Fibroblast of lung (primary cell): ENCODE data around the gene STXBP2. TPM values are rescaled to one million over a fixed set of nuclear protein-coding genes. Genes with fewer than 3 reads are reported as not detected.
A peak's percentile ranks its signal among the peaks of the same experiment; 100 is the strongest.

ENCODE experiments used
- DNase-seq, 2 donors: peaks; one replicate each; pipeline versions ENCODE4 v3.0.0 to v3.0.0-alpha.2; 2010; ENCODE audit warnings: low read depth in 2 of 2
- H2AFZ ChIP-seq: 2 replicates; pipeline ENCODE4 v1.5.1; 2012; ENCODE audit warnings: low read length, control low read depth, inconsistent platforms
- H3K27ac ChIP-seq: 2 replicates; pipeline ENCODE4 v1.5.1; 2011; ENCODE audit warnings: low read length, control low read depth; ENCODE audit not compliant: insufficient read depth
- H3K27me3 ChIP-seq: 2 replicates; pipeline ENCODE4 v1.5.1; 2011; ENCODE audit warnings: mild to moderate bottlenecking, low read length; ENCODE audit not compliant: control insufficient read depth, insufficient read depth
- H3K36me3 ChIP-seq: 2 replicates; pipeline ENCODE4 v1.5.1; 2011; ENCODE audit warnings: low read length; ENCODE audit not compliant: control insufficient read depth, insufficient read depth
- H3K4me1 ChIP-seq: 2 replicates; pipeline ENCODE4 v1.5.1; 2011; ENCODE audit warnings: low read length; ENCODE audit not compliant: control insufficient read depth, insufficient read depth; ENCODE audit errors: extremely low read depth
- H3K4me2 ChIP-seq: 2 replicates; pipeline ENCODE4 v1.5.1; 2011; ENCODE audit warnings: low read length, control low read depth; ENCODE audit not compliant: insufficient read depth; ENCODE audit errors: extremely low read depth
- H3K4me3 ChIP-seq, 4 experiments: fragments of 200-600 bp in 1 of 4; sonication (generic) in 1 of 4; replicated peaks in 1 of 4; 2 replicates each; pipeline ENCODE4 v1.5.1; 2011 to 2016; ENCODE audit warnings: low read length in 4 of 4, low read depth in 3 of 4, mild to moderate bottlenecking in 3 of 4, control low read depth in 2 of 4, inconsistent platforms in 1 of 4, mixed read lengths in 1 of 4; ENCODE audit not compliant: insufficient read depth in 1 of 4; ENCODE audit errors: control extremely low read depth in 1 of 4
- H3K79me2 ChIP-seq: 2 replicates; pipeline ENCODE4 v1.5.1; 2012; ENCODE audit warnings: mild to moderate bottlenecking, low read length, inconsistent platforms; ENCODE audit not compliant: control insufficient read depth, insufficient read depth
- H3K9ac ChIP-seq: 2 replicates; pipeline ENCODE4 v1.5.1; 2011; ENCODE audit warnings: mild to moderate bottlenecking, low read length, control low read depth; ENCODE audit not compliant: insufficient read depth
- H3K9me3 ChIP-seq: 2 replicates; pipeline ENCODE4 v1.5.1; 2012; ENCODE audit warnings: low read depth, low read length; ENCODE audit not compliant: control insufficient read depth, insufficient read depth
- H4K20me1 ChIP-seq: 2 replicates; pipeline ENCODE4 v1.5.1; 2011; ENCODE audit warnings: low read length; ENCODE audit not compliant: control insufficient read depth, insufficient read depth; ENCODE audit errors: extremely low read depth
- EZH2 ChIP-seq: IDR thresholded peaks from 2 replicates; pipeline ENCODE4 v1.5.1; 2012; ENCODE audit warnings: low read length, control low read depth, mild to moderate bottlenecking; ENCODE audit errors: missing control alignments
- polyA plus RNA-seq, 2 donors: library from polyadenylated mRNA; depleted of rRNA in 1 of 2; stranded (reverse) in 1 of 2; unstranded in 1 of 2; fragments of >200 nt; gene quantifications; 2 replicates each; pipeline ENCODE4 v1.2.1, GENCODE V29; 2011 to 2012; ENCODE audit warnings: missing spikeins in 1 of 2
- total RNA-seq: library from RNA; depleted of rRNA; stranded (reverse); fragments of >200 nt; gene quantifications from 2 replicates; pipeline ENCODE4 v1.2.1, GENCODE V29; 2014
- TF ChIP-seq, protein P1 (sequence below), 2 donors: IDR thresholded peaks in 1 of 2; conservative IDR thresholded peaks in 1 of 2; 1 replicate in 1 of 2; 2 replicates in 1 of 2; pipeline ENCODE4 v1.5.1; 2011 to 2012; ENCODE audit warnings: low read length in 2 of 2, control low read depth in 1 of 2, inconsistent platforms in 1 of 2, low read depth in 1 of 2, mild to moderate bottlenecking in 1 of 2

STXBP2 gene
- total and polyA plus RNA-seq, 2 donors (not counting 1 experiment from before 2014, with no cell fraction given) = 4.6 TPM

- peak; percentile 71 to 78 for DNase-seq
- peaks cover 4% of the 10 kb centered on the region for H3K36me3 ChIP-seq
- H3K9ac ChIP-seq = peak within 1 kb of the TSS; percentile 84
- peaks cover 2% of the 10 kb centered on the region for H3K27me3 ChIP-seq
- no peaks in the 10 kb centered on the region for H4K20me1 ChIP-seq
- H3K9me3 ChIP-seq = no peaks in the 10 kb centered on the region
- peak within 1 kb of the TSS; percentile 100 for H3K4me2 ChIP-seq
- H3K4me3 ChIP-seq = peak within 1 kb of the TSS; percentile 76 to 98 (median 90)
- H2AFZ ChIP-seq = peak within 1 kb of the TSS; percentile 62
- H3K27ac ChIP-seq = peak within 1 kb of the TSS; percentile 71
- no peak for TF ChIP-seq EZH2
- TF ChIP-seq, protein P1, sequence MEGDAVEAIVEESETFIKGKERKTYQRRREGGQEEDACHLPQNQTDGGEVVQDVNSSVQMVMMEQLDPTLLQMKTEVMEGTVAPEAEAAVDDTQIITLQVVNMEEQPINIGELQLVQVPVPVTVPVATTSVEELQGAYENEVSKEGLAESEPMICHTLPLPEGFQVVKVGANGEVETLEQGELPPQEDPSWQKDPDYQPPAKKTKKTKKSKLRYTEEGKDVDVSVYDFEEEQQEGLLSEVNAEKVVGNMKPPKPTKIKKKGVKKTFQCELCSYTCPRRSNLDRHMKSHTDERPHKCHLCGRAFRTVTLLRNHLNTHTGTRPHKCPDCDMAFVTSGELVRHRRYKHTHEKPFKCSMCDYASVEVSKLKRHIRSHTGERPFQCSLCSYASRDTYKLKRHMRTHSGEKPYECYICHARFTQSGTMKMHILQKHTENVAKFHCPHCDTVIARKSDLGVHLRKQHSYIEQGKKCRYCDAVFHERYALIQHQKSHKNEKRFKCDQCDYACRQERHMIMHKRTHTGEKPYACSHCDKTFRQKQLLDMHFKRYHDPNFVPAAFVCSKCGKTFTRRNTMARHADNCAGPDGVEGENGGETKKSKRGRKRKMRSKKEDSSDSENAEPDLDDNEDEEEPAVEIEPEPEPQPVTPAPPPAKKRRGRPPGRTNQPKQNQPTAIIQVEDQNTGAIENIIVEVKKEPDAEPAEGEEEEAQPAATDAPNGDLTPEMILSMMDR (conservative IDR thresholded peaks at IDR 0.05 in 1 of 2, IDR thresholded peaks at IDR 0.05 in 1 of 2; ENCODE audit: low read depth in 1 of 2, low read length in 2 of 2) = peak; percentile 40 to 76
- no peaks in the 10 kb centered on the region for H3K4me1 ChIP-seq
- H3K79me2 ChIP-seq = peaks cover 7% of the 10 kb centered on the region
Measured at GRCh38 chr19:7680606-7681339, 43.9 kb downstream of the STXBP2 start, which contains the start of gene TRAPPC5. Gene TRAPPC5, plus strand, starts transcription at chr19:7680833. Its CDS starts 1,421 bp downstream, at chr19:7682254.

- Histone ChIP-seq H2AFZ (peak overlapping the region; percentile 59), H3K4me3 (peak overlapping the region; percentile 76 to 98 (median 90)), H3K9ac (peak overlapping the region; percentile 84), H3K9me3 (no peaks in the 10 kb centered on the region), H3K4me2 (peak overlapping the region; percentile 100), H3K4me1 (no peaks in the 10 kb centered on the region), H3K36me3 (peaks cover 4% of the 10 kb centered on the region), H4K20me1 (no peaks in the 10 kb centered on the region), H3K27me3 (peaks cover 2% of the 10 kb centered on the region), H3K79me2 (peaks cover 7% of the 10 kb centered on the region), H3K27ac (peak overlapping the region; percentile 71)
- TF ChIP-seq, protein P1 (conservative IDR thresholded peaks at IDR 0.05 in 1 of 2, IDR thresholded peaks at IDR 0.05 in 1 of 2; ENCODE audit: low read depth in 1 of 2, low read length in 2 of 2) = peak; percentile 66 to 69
- TF ChIP-seq EZH2 = no peak
- peak; percentile 60 to 77 for DNase-seq
Measured at GRCh38 chr19:7681340-7682174, 44.6 kb downstream of the STXBP2 start.
